B cell (primary cell): ENCODE results near the gene ARHGAP23. TPM values are rescaled to one million over a fixed set of nuclear protein-coding genes. Genes with fewer than 3 reads are reported as not detected.

Experiments
- ATAC-seq: fragments of 200-7000 bp; cut with Tn5 transposase; one replicate; pipeline ENCODE4 v1.10.0; 2021; ENCODE audit warnings: low read depth, mild to moderate bottlenecking, moderate number of reproducible peaks, moderate library complexity
- CTCF ChIA-PET: fragments of 350-600 bp; sonication (Branson Sonifier 250); formaldehyde crosslinking; loops from one replicate; lab custom pipeline; 2021; ENCODE audit warnings: antibody characterized with exemption, inconsistent platforms; lab: Charles Lee
- POLR2A ChIA-PET: fragments of 350-600 bp; sonication (Branson Sonifier 250); formaldehyde crosslinking; loops from one replicate; lab custom pipeline; 2021; ENCODE audit warnings: antibody characterized with exemption; lab: Charles Lee
- DNase-seq: peaks from one replicate; pipeline ENCODE4 v3.0.0; 2013
- H2AFZ ChIP-seq: 2 replicates; pipeline ENCODE4 v1.6.1; 2012; ENCODE audit warnings: mild to moderate bottlenecking, low read depth, low read length; ENCODE audit not compliant: insufficient read depth, poor library complexity, severe bottlenecking
- H3K27ac ChIP-seq, 2 donors: 1 replicate in 1 of 2; 2 replicates in 1 of 2; pipeline ENCODE4 v1.5.1; 2012 to 2013; ENCODE audit warnings: low read length in 2 of 2, mild to moderate bottlenecking in 2 of 2, moderate library complexity in 1 of 2
- H3K27me3 ChIP-seq, 4 experiments: fragments of 200-600 bp in 1 of 4; sonication (generic) in 1 of 4; replicated peaks in 1 of 4; 1 replicate in 2 of 4; 2 replicates in 2 of 4; pipeline versions ENCODE4 v1.6.1 to v1.7.0; 2013 to 2016; ENCODE audit warnings: low read length in 3 of 4, mild to moderate bottlenecking in 2 of 4, mixed read lengths in 1 of 4, moderate library complexity in 1 of 4; ENCODE audit not compliant: insufficient read depth in 4 of 4, control insufficient read depth in 3 of 4; ENCODE audit errors: control extremely low read depth in 1 of 4
- H3K36me3 ChIP-seq, 2 experiments: replicated peaks in 1 of 2; 1 replicate in 1 of 2; 2 replicates in 1 of 2; pipeline versions ENCODE4 v1.6.1 to v1.7.1; 2013; ENCODE audit warnings: low read length in 1 of 2; ENCODE audit not compliant: insufficient read depth in 2 of 2, control insufficient read depth in 1 of 2; ENCODE audit errors: control extremely low read depth in 1 of 2, extremely low read depth in 1 of 2
- H3K4me1 ChIP-seq, 2 donors: fragments of 200-600 bp in 1 of 2; sonication (generic) in 1 of 2; 1 replicate in 1 of 2; 2 replicates in 1 of 2; pipeline versions ENCODE4 v1.5.1 to v1.6.1; 2013 to 2017; ENCODE audit warnings: low read length in 2 of 2; ENCODE audit not compliant: control insufficient read depth in 2 of 2, insufficient read depth in 2 of 2
- H3K4me2 ChIP-seq: replicated peaks from 2 replicates; pipeline ENCODE3; 2012; ENCODE audit warnings: mild to moderate bottlenecking, low read depth, low read length; ENCODE audit not compliant: poor library complexity, severe bottlenecking
- H3K4me3 ChIP-seq, 5 experiments: fragments of 200-600 bp in 1 of 5; sonication (generic) in 1 of 5; 1 replicate in 3 of 5; 2 replicates in 2 of 5; pipeline versions ENCODE4 v1.5.1 to v1.7.0; 2011 to 2016; ENCODE audit warnings: low read length in 4 of 5, mild to moderate bottlenecking in 4 of 5, low read depth in 2 of 5, control low read depth in 1 of 5, moderate library complexity in 1 of 5; ENCODE audit not compliant: insufficient read depth in 1 of 5; ENCODE audit errors: control extremely low read depth in 1 of 5, extremely low read depth in 1 of 5
- H3K79me2 ChIP-seq: fragments of 200-600 bp; sonication (generic); one replicate; pipeline ENCODE4 v1.6.0; 2016; ENCODE audit warnings: low read length; ENCODE audit not compliant: control insufficient read depth, insufficient read depth
- H3K9ac ChIP-seq: fragments of 200-600 bp; sonication (generic); 2 replicates; pipeline ENCODE4 v1.6.1; 2017; ENCODE audit warnings: mild to moderate bottlenecking, low read length, moderate library complexity
- H3K9me3 ChIP-seq, 3 donors: one replicate each; pipeline versions ENCODE4 v1.6.1 to v1.7.1; 2013; ENCODE audit warnings: low read length in 2 of 3; ENCODE audit not compliant: control insufficient read depth in 2 of 3, insufficient read depth in 1 of 3; ENCODE audit errors: control extremely low read depth in 1 of 3
- H4K20me1 ChIP-seq: 2 replicates; pipeline ENCODE4 v1.6.0; 2012; ENCODE audit warnings: mild to moderate bottlenecking, low read length; ENCODE audit not compliant: insufficient read depth, control insufficient read depth, poor library complexity, severe bottlenecking
- H3K27ac Mint-ChIP-seq: one replicate; pipeline ENCODE4 v1.8.0; 2021; ENCODE audit warnings: mixed read lengths
- H3K27me3 Mint-ChIP-seq: one replicate; pipeline ENCODE4 v1.8.0; 2021; ENCODE audit warnings: mixed read lengths
- H3K4me1 Mint-ChIP-seq: one replicate; pipeline ENCODE4 v1.8.0; 2021; ENCODE audit warnings: mixed read lengths
- H3K4me3 Mint-ChIP-seq: one replicate; pipeline ENCODE4 v1.8.0; 2021; ENCODE audit warnings: mixed read lengths
- H3K9me3 Mint-ChIP-seq: one replicate; pipeline ENCODE4 v1.8.0; 2022; ENCODE audit warnings: mixed read lengths; ENCODE audit not compliant: insufficient read depth
- EZH2 ChIP-seq: IDR thresholded peaks from 2 replicates; pipeline ENCODE4 v1.6.1; 2012; ENCODE audit warnings: borderline replicate concordance, low read depth, mild to moderate bottlenecking, moderate library complexity, low read length; ENCODE audit not compliant: insufficient read depth, poor library complexity, severe bottlenecking
- WGBS: methylation state at CpG from one replicate; pipeline ENCODE4 v1.1.5; 2013; ENCODE audit warnings: missing lambda C conversion rate; ENCODE audit not compliant: insufficient coverage; 5-methylcytosine and 5-hydroxymethylcytosine counted together
- intact Hi-C: fragments of 100-400 bp; cut with micrococcal nuclease; formaldehyde crosslinking; loops from one replicate; pipeline ENCODE4 v1.10.0; 2022
- polyA plus RNA-seq: library from polyadenylated mRNA; depleted of rRNA; stranded (reverse); fragments of >200 nt; gene quantifications from 2 replicates; pipeline ENCODE4 v1.2.3, GENCODE V29; 2012
- total RNA-seq, 2 donors: library from RNA; stranded (reverse); fragments of 120-200 nt in 1 of 2; gene quantifications; 1 replicate in 1 of 2; 2 replicates in 1 of 2; pipeline versions ENCODE4 v1.2.3 to v1.2.4, GENCODE V29; 2013 to 2022
- TF ChIP-seq, protein P1 (sequence below): fragments of 200-600 bp; IDR thresholded peaks from one replicate; pipeline ENCODE4 v1.8.0; 2022; ENCODE audit warnings: antibody characterized with exemption, mild to moderate bottlenecking

ARHGAP23 gene
- total and polyA plus RNA-seq, 2 donors (not counting 1 experiment from before 2014, with no cell fraction given): 0.07 to 0.12 TPM

DNA sequence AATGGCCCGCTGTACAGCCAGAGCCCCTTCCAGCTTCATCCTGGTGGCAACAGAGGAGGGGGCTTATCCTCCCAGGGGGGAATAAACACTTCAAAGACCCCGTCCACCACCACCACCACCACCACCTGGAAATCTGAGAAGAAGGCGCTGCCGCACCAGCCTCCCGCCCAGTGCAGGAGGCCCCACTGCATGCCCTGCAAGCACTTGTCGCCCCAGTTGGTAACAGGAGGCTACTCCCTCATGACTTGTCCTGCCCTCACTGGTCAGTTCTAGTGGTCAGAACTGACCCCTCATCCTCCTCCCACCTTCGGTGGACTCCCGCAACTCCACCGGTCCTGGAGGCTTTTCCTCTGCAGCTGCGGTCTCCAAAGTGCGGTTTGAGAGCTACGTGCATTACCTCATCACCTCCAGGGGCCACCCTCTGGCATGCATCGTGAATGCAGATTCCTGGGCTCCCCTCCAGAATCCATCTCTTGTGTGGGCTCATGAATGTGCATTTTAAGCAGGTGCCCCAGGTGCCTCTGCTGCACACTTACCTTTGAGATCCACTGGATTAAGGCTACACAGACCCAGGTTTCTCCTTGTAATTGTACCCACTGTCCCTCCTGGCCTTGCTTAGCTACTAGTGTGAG lies 105.7 kb downstream of the ARHGAP23 start:
- Mint-ChIP-seq H3K4me1 (no peaks in the 10 kb centered on the region), H3K9me3 (no peaks in the 10 kb centered on the region), H3K27ac (no peak overlapping the region), H3K27me3 (peaks cover 36% of the 10 kb centered on the region), H3K4me3 (no peak overlapping the region)
- Histone ChIP-seq H3K36me3 (no peaks in the 10 kb centered on the region), H3K27ac (no peak overlapping the region), H3K4me3 (no peak overlapping the region), H3K27me3 (peaks cover 0 to 5% (median 0%) of the 10 kb centered on the region in 4 experiments), H2AFZ (no peak overlapping the region), H4K20me1 (no peaks in the 10 kb centered on the region), H3K79me2 (no peaks in the 10 kb centered on the region), H3K9me3 (no peaks in the 10 kb centered on the region), H3K4me2 (no peak overlapping the region), H3K9ac (no peak overlapping the region), H3K4me1 (no peaks in the 10 kb centered on the region)
- ATAC-seq (no peak), DNase-seq (no peak)
- ChIA-PET POLR2A (no interaction called here), CTCF (no interaction called here)
- no peak for TF ChIP-seq EZH2
- TF ChIP-seq, protein P1, sequence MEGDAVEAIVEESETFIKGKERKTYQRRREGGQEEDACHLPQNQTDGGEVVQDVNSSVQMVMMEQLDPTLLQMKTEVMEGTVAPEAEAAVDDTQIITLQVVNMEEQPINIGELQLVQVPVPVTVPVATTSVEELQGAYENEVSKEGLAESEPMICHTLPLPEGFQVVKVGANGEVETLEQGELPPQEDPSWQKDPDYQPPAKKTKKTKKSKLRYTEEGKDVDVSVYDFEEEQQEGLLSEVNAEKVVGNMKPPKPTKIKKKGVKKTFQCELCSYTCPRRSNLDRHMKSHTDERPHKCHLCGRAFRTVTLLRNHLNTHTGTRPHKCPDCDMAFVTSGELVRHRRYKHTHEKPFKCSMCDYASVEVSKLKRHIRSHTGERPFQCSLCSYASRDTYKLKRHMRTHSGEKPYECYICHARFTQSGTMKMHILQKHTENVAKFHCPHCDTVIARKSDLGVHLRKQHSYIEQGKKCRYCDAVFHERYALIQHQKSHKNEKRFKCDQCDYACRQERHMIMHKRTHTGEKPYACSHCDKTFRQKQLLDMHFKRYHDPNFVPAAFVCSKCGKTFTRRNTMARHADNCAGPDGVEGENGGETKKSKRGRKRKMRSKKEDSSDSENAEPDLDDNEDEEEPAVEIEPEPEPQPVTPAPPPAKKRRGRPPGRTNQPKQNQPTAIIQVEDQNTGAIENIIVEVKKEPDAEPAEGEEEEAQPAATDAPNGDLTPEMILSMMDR: no peak
- intact Hi-C loops: no loop called here
- WGBS: 88% methylated on average over 11 of the region's 13 CpGs

DNA sequence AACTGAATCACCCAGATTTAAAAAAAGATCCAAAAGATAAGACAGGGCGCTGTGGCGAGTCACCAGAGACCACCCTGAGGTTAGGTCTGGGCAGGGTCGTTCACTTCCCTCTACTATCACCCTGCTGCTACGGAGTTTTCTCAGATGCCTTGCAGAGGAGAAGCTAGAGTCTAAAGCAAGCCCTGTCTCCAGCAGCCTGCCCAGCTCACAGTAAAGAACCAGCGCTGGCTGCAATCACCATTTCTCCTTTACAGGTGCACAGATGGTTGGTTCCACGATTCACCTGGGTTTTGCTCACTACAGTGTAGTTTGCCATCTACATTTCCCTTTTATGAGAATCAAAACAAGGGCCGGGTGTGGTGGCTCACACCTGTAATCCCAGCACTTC lies 106.2 kb downstream of the ARHGAP23 start:
- H3K4me3 Mint-ChIP-seq: no peak overlapping the region
- H3K4me1 Mint-ChIP-seq: no peaks in the 10 kb centered on the region
- H3K36me3 ChIP-seq: no peaks in the 10 kb centered on the region
- intact Hi-C loops: no loop called here
- H2AFZ ChIP-seq: no peak overlapping the region
- H3K9me3 Mint-ChIP-seq: no peaks in the 10 kb centered on the region
- no peaks in the 10 kb centered on the region for H3K9me3 ChIP-seq
- no peaks in the 10 kb centered on the region for H3K4me1 ChIP-seq
- H4K20me1 ChIP-seq: no peaks in the 10 kb centered on the region
- H3K27me3 ChIP-seq: peaks cover 0 to 5% (median 0%) of the 10 kb centered on the region in 4 experiments
- no peaks in the 10 kb centered on the region for H3K79me2 ChIP-seq
- H3K4me2 ChIP-seq: no peak overlapping the region
- ChIA-PET CTCF (no interaction called here), POLR2A (no interaction called here)
- peaks cover 36% of the 10 kb centered on the region for H3K27me3 Mint-ChIP-seq
- no peak overlapping the region for H3K27ac Mint-ChIP-seq
- 71% methylated on average over 6 of the region's 7 CpGs for WGBS
- H3K27ac ChIP-seq: no peak overlapping the region
- H3K9ac ChIP-seq: no peak overlapping the region
- H3K4me3 ChIP-seq: no peak overlapping the region
- DNase-seq: no peak
- ATAC-seq: no peak
- TF ChIP-seq, protein P1: no peak
- no peak for TF ChIP-seq EZH2
